GM12872 (cell line): Measurements from ENCODE around the gene ABHD11.

ENCODE experiments used
- TF ChIP-seq, protein P1 (sequence below): IDR thresholded peaks from 3 replicates; pipeline ENCODE4 v1.5.1; 2011; ENCODE audit warnings: low read depth, mild to moderate bottlenecking, low read length, moderate library complexity; ENCODE audit not compliant: insufficient read depth

ABHD11 gene, protein sequence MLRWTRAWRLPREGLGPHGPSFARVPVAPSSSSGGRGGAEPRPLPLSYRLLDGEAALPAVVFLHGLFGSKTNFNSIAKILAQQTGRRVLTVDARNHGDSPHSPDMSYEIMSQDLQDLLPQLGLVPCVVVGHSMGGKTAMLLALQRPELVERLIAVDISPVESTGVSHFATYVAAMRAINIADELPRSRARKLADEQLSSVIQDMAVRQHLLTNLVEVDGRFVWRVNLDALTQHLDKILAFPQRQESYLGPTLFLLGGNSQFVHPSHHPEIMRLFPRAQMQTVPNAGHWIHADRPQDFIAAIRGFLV

DNA sequence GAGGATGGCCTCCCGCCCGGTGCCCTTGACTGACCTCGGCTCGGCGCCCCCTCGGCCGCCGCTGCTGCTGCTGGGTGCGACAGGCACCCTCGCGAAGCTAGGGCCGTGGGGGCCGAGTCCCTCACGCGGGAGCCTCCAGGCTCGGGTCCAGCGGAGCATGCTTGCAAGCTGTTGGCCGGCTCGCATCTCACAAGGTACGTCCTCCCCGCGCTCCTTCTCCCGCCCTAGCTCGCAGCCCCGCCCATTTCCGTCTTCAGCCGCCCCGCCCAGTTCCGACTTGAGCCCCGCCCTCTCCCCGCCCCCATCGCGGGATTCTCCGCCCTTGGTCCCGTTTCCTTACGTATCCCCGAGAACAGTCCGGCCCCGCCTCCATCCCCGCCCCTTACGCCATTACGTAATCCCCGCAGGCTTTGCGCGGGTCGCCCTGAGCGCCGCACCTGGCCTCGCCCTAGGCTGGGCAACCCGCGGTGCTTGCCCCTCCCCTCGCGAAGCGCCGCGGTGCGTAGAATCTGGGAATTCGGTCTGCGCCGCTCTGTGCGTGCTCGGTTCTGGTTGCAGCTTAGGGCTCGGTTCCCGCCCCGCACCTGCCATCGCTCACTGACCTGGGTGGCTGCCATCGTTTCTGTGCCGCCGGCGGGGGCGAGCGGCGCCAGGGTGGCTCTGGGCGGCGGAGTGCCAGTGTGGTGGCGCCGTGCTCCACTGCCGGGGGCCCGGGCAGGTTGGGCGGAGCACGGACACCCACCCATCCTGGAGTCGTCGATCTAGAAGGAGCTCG lies at the start of gene ABHD11:
TSS of gene ABHD11 (minus strand) at position 191 of the 775 bp plus-strand sequence. CDS start at position 159, 32 bp downstream.
- TF ChIP-seq, protein P1, sequence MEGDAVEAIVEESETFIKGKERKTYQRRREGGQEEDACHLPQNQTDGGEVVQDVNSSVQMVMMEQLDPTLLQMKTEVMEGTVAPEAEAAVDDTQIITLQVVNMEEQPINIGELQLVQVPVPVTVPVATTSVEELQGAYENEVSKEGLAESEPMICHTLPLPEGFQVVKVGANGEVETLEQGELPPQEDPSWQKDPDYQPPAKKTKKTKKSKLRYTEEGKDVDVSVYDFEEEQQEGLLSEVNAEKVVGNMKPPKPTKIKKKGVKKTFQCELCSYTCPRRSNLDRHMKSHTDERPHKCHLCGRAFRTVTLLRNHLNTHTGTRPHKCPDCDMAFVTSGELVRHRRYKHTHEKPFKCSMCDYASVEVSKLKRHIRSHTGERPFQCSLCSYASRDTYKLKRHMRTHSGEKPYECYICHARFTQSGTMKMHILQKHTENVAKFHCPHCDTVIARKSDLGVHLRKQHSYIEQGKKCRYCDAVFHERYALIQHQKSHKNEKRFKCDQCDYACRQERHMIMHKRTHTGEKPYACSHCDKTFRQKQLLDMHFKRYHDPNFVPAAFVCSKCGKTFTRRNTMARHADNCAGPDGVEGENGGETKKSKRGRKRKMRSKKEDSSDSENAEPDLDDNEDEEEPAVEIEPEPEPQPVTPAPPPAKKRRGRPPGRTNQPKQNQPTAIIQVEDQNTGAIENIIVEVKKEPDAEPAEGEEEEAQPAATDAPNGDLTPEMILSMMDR, result no peak

DNA sequence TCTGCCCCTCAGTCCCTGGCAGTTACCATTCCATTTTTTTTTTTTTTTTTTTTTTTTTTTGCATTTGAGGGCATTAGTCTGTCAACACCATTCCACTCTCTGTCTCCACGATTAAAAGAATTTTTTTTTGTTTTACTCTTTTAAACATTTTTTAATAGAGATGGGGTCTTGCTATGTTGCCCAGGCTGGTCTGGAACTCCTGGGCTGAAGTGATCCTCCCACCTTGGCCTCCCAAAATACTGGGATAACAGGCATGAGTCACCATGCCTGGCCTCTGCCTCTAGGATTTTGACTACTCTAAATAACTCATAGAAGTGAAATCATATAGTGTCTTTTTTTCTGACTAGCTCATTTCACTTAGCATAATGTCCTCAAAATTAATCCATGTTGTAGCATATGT lies 48.0 kb upstream of the ABHD11 start:
- TF ChIP-seq, protein P1, result no peak

DNA sequence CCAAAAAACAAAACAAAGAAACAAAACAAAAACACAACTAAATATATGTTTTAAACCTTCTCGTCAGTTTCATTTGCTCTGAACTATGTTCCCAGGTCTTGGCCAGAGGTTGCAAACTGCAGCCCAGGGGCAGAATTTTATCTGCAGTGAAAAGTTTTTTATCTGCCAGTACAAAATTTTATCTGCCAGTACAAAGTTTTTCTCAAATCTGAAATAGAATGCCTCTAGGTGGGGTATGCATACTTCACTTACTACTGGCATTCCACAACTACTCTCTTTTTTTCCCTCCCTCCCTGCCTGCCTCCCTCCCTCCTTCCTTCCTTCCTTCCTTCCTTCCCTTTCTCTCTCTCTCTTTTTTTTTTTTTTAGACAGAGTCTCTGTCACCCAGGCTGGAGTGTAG lies 40.9 kb upstream of the ABHD11 start:
- TF ChIP-seq, protein P1, result no peak

DNA sequence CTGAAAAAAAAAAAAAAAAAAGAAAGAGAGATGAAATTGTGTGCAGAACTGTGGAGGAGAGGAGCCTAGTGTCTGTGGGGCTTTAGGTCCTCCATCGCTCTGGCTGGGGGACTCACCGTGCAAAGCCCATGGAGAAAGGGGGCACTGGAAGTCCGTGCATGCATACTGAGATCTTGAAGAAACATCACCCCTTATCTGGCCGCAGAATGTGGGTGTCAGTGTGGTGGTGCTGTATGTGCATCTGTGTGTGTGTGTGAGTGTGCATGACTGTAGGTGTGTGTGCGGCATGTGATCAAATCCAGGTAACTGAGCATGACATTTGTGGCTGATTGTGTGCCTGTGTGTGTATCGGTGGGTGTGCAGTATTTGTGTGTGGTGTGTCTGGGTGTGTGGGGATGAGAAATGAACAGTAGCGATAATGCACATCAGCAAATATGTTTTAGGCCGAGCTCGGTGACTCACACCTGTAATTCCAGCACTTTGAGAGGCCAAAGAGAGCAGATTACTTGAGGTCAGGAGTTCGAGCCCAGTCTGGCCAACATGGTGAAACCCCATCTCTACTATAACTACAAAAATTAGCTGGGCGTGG lies 40.3 kb upstream of the ABHD11 start:
- TF ChIP-seq, protein P1, result no peak

DNA sequence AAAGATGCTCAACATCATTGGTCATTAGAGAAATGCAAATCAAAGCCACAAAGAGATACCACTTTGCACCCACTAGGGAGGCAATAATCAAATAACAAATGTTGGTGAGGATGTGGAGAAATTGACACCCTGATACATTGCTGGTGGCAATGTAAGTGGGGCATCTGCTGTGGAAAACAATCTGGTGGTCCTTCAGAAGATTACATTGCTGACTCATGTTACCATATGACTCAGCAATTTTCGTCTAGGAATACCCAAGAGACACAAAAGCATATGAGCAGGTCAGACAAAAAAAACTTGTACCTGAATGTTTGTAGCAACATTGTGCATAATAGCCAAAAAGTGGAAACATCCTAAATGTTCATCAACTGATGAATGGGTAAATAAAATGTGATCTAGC lies 36.3 kb upstream of the ABHD11 start:
- TF ChIP-seq, protein P1, result no peak

DNA sequence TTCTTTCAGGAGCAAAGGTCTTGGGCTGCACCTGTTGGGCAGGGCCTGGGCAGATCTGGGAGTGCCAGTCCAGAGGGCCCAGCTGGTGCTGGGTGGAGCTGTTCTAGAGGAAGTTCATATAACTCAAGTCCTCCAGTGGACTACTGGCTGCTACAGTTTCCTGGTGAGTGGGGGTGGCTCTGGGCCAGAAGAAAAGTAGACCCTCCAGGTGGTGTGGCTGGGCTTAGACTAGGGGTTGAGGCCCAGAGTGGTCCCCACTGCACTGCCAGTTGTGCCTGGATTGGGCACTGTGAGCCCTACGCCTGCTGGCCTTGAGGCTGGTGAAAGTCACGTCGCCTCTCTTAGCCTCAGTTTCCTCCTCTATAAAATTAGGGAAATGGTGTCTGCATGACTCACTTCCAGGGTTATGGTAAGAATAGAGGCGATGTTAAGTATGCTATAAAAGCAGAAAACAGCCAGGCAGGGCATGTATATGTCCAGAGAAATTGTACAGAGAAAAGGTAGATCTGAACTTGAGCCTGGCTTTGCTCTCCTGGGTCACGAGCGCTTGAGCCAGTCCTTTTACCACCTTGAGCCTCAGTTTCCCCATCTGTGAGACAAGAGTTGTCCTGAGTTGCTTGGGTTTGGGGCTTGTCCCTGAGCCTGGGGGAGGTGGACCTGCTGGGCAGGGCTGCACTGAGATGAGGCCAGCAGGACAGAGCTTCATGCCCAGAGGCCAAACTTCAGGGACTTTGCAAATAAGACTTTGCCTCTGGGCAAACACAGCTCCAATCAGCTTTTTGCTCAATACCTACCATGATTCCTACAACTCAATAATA lies 35.3 kb upstream of the ABHD11 start:
- TF ChIP-seq, protein P1, result no peak
